Epidermal melanocyte (primary cell): ENCODE results near the gene SEC14L5.

ENCODE experiments used
- DNase-seq: peaks from one replicate; pipeline ENCODE4 v3.0.0; 2011; ENCODE audit warnings: low spot score; ENCODE audit not compliant: insufficient read length

The SEC14L5 gene

GRCh38 chr16:5011637-5012036 lies 53.5 kb downstream of the SEC14L5 start:
- no peak for DNase-seq

GRCh38 chr16:5012887-5013286 lies 54.8 kb downstream of the SEC14L5 start:
- DNase-seq: no peak

- no peak for DNase-seq
These were observed 57.2 kb downstream of the SEC14L5 start for GRCh38 chr16:5015351-5015750.

DNA sequence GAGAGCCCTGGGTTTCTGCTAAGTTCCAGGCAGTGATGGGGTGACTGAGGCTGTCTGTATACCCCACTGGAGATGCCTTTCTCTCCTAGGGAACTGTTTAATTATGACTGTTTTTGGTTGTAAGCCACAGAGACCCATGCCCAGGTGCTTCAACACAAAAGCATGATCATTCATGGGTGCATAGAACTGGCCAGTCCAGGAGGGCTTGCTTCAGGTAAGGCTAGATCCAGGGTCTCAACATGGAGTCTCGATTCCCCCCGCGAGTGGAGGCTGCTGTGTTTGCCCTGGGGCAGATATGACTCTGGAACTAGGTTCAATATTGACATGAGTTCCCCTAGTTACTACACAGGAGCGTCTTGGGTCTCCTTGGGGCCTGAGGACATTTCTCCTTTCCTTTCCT lies 57.8 kb downstream of the SEC14L5 start:
- DNase-seq: no peak

DNA sequence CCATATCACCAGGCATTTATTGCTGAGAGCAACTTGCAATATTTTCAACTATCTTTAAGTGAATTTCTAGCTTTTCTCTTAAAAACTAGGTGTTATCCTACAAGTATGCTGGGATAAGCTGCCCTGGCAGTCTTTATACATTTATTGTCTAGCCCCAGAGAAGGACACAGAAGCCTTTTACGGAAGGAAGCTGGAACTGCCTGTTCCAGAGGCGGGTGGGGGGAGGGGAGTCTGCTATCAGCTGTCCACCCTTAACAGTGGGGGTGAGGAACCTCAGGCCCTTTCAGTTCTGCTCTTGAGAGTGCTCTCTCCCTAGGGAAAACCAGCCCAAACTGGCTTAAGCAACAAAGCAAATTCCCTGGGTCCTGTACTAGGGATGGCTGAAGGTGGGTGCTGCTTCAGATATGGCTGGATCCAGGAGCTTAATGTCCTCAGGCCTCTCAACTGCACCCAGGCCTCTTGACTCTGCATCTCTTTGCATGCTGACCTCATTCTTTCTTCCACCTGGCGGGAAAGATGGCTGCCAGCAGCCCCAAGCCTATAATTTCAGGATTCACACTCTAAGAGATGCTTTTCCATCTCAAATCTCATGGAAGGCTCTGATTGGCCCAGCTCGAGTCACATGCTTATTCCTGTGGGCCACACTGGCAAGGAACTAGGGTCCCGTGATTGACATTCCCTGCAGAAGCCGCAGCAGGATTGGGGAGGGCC lies 59.0 kb downstream of the SEC14L5 start:
- no peak for DNase-seq

DNA sequence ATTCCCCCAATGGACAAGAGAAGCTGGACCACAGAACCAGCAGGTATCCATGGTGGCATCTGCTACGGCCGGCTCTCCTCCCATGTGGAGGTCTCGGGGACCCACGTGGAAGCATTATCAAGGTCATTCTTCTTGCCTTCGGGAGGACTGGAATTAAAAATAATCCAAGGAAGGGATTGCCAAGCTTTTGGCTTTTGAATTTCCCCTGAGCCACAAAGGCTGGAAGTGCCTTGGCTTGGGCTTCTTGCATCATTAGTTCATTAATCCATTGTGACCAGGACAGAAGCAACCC lies 59.5 kb downstream of the SEC14L5 start:
- DNase-seq: no peak

GRCh38 chr16:5018793-5019192 lies 60.7 kb downstream of the SEC14L5 start:
- DNase-seq: peak; percentile 75

DNA sequence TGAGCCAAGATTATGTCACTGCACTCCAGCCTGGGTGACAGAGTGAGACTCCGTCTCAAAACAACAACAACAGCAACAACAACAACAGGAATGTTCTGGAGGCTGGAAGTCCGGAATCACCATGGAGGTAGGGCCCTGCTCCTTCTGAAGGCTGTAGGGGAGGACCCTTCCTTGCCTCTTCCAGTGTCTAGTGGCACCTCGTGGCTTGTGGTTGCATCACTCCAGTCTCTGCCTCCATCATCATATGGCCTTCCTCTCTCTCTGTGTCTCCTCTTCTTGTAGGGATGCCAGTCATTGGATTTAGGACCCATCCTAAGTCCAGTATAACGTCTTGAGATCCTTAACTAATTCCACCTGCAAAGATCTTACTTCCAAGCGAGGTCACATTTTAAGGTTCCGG lies 61.6 kb downstream of the SEC14L5 start:
- DNase-seq: no peak

DNA sequence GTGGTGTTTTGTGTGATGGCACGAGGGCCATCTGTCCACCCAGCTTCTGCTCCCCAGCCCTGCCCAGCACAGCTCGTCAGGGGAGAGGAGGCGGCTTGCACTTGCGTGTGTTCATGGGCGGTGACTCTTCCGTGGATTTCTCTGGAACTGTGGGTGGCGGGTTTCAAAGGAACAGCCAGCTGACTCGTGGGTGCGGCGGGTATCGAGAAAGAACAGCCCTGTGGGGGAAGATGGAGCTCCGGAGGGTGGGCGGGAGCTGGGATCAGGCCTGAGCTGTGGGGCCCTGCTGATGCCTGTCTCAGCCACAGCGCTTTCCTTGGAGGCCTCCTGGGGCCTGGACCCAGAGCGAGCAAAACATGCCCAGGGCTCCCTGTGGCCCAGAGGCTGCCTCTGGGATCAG lies 62.4 kb downstream of the SEC14L5 start:
- no peak for DNase-seq

- no peak for DNase-seq
These were observed 64.4 kb downstream of the SEC14L5 start for GRCh38 chr16:5022521-5022920.

DNA sequence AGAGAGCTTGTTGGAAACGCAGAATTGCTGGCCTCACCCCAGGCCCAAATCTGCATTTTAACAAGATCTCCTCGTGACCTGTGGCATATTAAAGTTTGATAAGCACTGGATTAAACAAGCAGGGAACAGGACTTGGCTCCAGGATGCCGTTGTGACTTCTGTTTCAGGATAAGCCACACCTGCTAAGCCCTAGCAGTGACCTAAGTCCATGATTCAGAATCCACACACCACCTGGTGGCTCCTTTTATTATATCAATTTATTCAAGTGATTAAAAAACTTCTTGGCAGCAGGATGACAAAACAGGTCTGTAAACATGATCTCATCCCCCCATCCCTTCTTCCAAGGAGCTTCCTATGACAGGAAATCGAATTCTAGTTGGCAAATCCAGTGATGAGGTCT lies 66.5 kb downstream of the SEC14L5 start:
- DNase-seq: peak; percentile 4

GRCh38 chr16:5025171-5025632 lies 67.1 kb downstream of the SEC14L5 start:
- DNase-seq: peak; percentile 13

DNA sequence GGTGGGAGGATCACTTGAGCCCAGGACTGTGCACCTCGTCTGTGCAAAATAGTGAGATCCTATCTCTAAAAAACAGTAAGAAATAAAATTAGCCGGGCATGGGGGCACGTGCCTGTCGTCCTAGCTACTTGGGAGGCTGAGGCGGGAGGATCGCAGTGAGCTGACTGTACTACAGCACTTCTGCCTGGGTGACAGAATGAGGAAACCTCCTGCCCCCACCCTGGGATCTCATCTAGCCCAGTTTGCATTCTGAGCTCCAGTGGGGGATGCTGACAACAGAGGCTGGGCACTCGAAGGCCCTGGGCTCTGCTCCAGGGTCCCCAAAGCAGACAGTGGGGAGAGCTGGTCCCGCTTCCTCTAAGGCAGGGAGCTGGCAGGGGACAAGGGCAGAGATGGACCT lies 68.5 kb downstream of the SEC14L5 start:
- peak; percentile 1 for DNase-seq

DNA sequence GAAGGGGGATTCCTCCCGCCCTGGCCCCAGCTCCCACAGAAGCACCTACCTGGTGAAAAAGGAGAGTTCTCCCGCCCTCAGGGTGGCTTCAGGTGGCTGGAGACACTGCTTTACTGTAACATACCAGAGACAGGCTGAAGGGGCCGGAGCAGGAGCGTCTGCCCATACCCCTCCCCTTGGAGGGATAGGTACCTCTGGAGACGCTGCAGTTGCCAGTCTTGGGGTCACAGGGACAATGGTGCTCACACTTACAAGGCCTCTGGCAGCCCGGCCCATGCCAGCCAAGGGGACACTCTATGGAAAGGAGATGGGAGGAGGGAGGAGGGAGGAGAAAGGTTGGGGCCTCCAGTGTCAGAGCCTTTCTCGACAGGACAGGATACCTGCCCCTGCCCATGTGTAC lies 69.0 kb downstream of the SEC14L5 start:
- peak; percentile 2 for DNase-seq

DNA sequence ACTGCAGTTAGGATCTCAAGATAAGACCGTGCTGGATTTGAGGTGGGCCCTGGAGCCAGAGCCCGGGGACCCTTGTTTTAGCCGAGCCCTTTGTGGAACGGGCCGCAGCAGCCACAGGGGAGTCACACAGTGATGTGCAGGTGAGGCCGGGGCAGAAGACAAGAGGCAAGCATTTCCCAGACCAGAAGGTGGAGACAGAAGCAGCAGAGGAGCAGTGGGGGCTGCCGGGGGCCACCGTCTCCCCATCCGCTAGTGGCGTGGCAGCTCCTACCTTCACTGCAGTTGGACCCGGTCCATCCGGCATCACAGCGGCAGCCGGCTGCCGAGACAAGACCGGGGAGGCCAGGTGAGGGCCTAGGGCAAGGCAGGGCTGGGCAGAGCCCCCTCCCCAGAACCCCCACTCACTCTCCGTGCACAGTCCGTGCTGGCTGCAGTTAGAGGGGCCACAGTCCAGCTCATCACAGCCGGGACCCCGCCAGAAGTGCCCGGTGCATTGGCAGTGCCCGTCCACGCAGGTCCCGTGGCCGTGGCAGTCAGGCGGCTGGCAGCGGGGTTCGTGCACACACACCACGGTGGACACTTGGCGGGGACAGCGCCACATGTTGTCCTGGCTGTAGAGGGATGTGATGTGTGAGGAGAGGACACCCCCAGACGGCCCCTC lies 69.6 kb downstream of the SEC14L5 start:
- peak; percentile 5 for DNase-seq

GRCh38 chr16:5028950-5029475 lies 70.9 kb downstream of the SEC14L5 start:
- DNase-seq: no peak

DNA sequence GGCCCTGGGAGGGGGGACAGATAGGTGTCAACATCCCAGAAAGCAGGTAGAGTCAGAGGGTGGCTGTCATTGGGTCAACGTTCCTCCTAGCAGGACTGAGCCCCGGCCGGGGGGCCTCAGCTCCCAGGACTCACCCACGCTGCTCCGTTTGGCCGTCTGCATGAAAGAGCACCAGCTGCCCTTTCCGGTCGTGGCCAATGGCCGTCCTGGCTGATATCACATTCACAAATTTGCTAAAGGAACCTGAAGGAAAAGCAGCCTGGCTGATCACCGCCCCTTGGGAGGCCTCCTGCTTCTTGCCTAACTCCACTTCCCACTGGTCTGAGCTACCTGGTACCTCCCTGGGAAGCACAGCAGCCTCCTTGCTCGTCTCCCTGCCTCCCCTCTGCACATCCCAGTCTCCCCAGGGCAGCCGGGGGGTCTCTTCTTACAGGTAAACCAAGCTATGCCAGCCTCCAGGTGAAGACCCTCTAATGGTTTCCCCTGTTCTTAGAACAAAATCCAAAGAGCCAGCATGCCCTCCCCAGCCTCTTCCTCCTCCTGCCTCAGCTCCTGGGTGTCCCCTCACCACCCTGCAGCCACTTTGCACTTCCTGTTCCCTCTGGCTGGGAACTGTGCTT lies 72.2 kb downstream of the SEC14L5 start:
- DNase-seq: no peak

GRCh38 chr16:5031601-5032000 lies 73.5 kb downstream of the SEC14L5 start:
- DNase-seq: no peak

DNA sequence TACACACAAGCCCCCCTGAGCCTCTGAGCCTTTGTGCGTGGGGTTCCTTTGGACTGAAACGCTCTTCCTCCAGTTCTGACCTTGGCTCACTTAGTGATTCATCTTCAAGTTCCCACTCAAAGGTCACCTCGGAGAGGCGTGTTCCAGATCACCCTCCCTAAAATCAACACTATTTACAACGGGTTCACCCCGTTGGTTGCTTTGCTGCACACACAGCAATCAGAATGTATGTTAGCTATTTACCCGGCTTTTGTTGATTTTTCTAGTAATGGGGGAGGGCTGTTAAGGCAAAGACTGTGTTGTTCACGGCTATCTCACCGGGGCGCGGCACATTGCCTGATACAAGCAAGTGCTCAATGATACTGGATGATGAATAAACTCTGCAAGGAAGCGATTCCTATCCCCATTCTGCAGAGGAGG lies 74.6 kb downstream of the SEC14L5 start:
- no peak for DNase-seq

DNA sequence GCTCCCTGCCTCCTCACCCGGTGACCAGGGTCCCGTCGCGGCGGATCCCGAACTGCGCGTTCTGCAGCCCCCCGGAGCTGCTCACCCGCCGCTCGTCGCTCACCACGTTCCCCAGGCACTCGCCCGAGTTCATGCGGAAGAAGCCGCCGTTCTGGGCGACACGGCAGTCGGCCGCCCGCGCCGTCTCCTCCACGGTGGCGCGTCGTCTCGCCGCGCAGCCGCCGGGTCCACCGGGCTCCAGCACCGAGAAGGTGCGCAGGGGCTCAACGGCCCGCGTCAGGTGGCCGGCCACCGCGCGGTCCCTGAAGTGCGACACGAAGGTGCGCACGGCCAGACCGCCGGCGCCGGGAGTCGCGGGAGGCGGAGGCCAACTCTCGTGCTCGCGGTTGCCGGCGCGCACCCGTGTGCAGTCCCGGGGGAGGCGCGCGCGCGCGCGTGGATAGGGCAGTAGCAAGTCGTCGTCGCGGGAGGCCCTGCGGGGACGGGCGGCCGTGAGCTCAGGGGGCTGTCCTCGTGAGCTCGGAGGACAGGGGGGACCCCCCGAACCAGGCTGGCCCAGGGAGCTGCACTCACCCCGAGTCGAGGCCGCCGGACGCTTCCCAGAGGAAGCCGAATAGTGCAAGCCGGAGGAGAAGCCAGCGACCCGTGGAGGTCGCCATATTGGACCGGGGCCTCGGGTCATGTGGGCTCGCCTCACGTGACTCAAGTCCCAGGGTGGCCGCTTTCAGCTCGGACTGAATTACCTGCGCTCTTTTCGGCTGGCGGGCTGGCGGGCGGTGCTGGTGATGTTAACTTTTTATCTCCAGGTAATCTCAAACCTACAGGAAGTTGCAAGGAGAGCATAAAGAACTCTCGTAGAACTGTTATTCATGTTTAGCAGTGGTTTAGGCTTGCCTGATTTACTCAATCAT lies 75.4 kb downstream of the SEC14L5 start, which contains the start of gene NAGPA:
Gene NAGPA (minus strand): TSS at position 680 of the 911 bp plus-strand sequence. CDS start 21 bp downstream, at position 659.
- DNase-seq: peak; percentile 92

- no peak for DNase-seq
These were observed 76.0 kb downstream of the SEC14L5 start for GRCh38 chr16:5034167-5034523.

DNA sequence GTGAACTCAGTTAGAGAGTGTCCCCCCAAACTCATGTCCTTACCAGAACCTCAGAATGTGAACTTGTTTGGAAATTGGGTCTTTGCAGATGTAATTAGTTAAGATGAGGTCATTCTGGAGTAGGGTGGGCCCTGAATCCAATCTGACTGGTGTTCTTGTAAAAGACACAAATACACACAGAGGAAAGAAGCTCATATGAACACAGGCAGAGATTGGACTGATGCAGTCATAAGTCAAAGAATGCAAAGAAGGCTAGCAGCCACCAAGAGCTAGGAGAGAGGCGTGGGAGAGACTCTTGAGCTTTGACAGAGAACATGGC lies 77.7 kb downstream of the SEC14L5 start:
- no peak for DNase-seq
